HG02610 (cell line): ENCODE results near the gene IFI35.
"Not testable (repeated sequence)": the region's sequence is repeated elsewhere in the genome, so short reads cannot be mapped to it uniquely, and the experiment has no call there.

ENCODE experiments used
- ATAC-seq: cut with Tn5 transposase; IDR thresholded peaks from one replicate; pipeline ENCODE4 v1.9.1; 2021; ENCODE audit warnings: mild to moderate bottlenecking, moderate library complexity; ENCODE audit not compliant: unreplicated experiment

The IFI35 gene

GRCh38 chr17:42997390-42997983 is 9.1 kb upstream of the IFI35 start:
- no peak for ATAC-seq

GRCh38 chr17:42997984-42998938 is 8.3 kb upstream of the IFI35 start, which contains the start of gene RPL27:
Gene RPL27, plus strand, starts transcription at chr17:42998419. Its CDS starts 332 bp downstream, at chr17:42998751.
- ATAC-seq = peak; percentile 94

GRCh38 chr17:42999003-42999525 is 7.5 kb upstream of the IFI35 start:
- ATAC-seq = no peak

GRCh38 chr17:43000894-43001293 is 5.7 kb upstream of the IFI35 start:
- not testable (repeated sequence) for ATAC-seq

- no peak for ATAC-seq
These were observed 2.9 kb upstream of the IFI35 start for GRCh38 chr17:43003542-43004172.

GRCh38 chr17:43010667-43011308 is 4.2 kb downstream of the IFI35 start:
- no peak for ATAC-seq

- ATAC-seq = no peak
These were observed 5.3 kb downstream of the IFI35 start for GRCh38 chr17:43011728-43012472.

GRCh38 chr17:43013296-43013695 is 6.7 kb downstream of the IFI35 start:
- ATAC-seq = no peak

- ATAC-seq = no peak
These were observed 7.5 kb downstream of the IFI35 start for GRCh38 chr17:43014020-43014648.

GRCh38 chr17:43014649-43015542 is 8.3 kb downstream of the IFI35 start:
- ATAC-seq = no peak

- ATAC-seq = no peak
These were observed 9.0 kb downstream of the IFI35 start for GRCh38 chr17:43015579-43015978.

GRCh38 chr17:43016216-43016615 is 9.6 kb downstream of the IFI35 start:
- ATAC-seq = no peak

- no peak for ATAC-seq
These were observed 11.6 kb downstream of the IFI35 start for GRCh38 chr17:43018008-43018853.

GRCh38 chr17:43018932-43019331 is 12.3 kb downstream of the IFI35 start:
- no peak for ATAC-seq

- no peak for ATAC-seq
These were observed 12.8 kb downstream of the IFI35 start for GRCh38 chr17:43019418-43019817.

- no peak for ATAC-seq
These were observed 13.5 kb downstream of the IFI35 start for GRCh38 chr17:43020030-43020621.
